Mucosa of descending colon (tissue), 3 donors: ENCODE results near the gene COA1. TPM values are rescaled to one million over a fixed set of nuclear protein-coding genes. Genes with fewer than 3 reads are reported as not detected.
"Not testable (repeated sequence)": the region's sequence is repeated elsewhere in the genome, so short reads cannot be mapped to it uniquely, and the experiment has no call there.

ENCODE experiments used
- ATAC-seq: fragments of 200-7000 bp; cut with Tn5 transposase; one replicate; pipeline ENCODE4 v1.9.1; 2020; ENCODE audit warnings: mild to moderate bottlenecking, moderate library complexity
- DNase-seq, 3 donors: peaks; one replicate each; pipeline ENCODE4 v3.0.0-alpha.2; 2020
- H3K36me3 ChIP-seq: fragments of 200-600 bp; one replicate; pipeline ENCODE4 v1.8.0; 2021; ENCODE audit warnings: low read depth, mild to moderate bottlenecking
- H3K4me1 ChIP-seq: fragments of 200-600 bp; one replicate; pipeline ENCODE4 v1.8.0; 2021; ENCODE audit warnings: low read depth, mild to moderate bottlenecking
- H3K4me3 ChIP-seq: fragments of 200-600 bp; one replicate; pipeline ENCODE4 v1.8.0; 2021; ENCODE audit warnings: mild to moderate bottlenecking
- H3K9me3 ChIP-seq: fragments of 200-600 bp; one replicate; pipeline ENCODE4 v1.8.0; 2021; ENCODE audit warnings: mild to moderate bottlenecking
- intact Hi-C, 2 donors: fragments of 100-400 bp; cut with DNase I in 1 of 2; cut with micrococcal nuclease in 1 of 2; formaldehyde crosslinking; loops; one replicate each; pipeline versions ENCODE4 v1.11.0 to v1.11.1; 2022; cut with DNase I, micrococcal nuclease
- total RNA-seq, 3 donors: library from RNA; stranded (reverse); fragmentation: NEBNext Ultra II Directional in 2 of 3; extraction: Animal tissue kit (Norgen Biotek cat#: 25700) in 2 of 3; gene quantifications; one replicate each; pipeline versions ENCODE4 v1.2.1 to v1.2.4, GENCODE V29; 2021 to 2023
- TF ChIP-seq, protein P1 (sequence below): fragments of 200-600 bp; IDR thresholded peaks from one replicate; pipeline ENCODE4 v1.8.0; 2022; ENCODE audit warnings: antibody characterized with exemption, mild to moderate bottlenecking
- donor health status: DM: no; HTN: no; CAD: no; lungs with moderate emphysema.
- donor health status: DM: no; HTN: no; CAD: no.
- donor health status: DM: no; HTN: yes; CAD: no.

COA1 gene
- total RNA-seq, 3 donors from 2014 or later, result 35.1 to 42.1 (median 38.8) TPM

DNA sequence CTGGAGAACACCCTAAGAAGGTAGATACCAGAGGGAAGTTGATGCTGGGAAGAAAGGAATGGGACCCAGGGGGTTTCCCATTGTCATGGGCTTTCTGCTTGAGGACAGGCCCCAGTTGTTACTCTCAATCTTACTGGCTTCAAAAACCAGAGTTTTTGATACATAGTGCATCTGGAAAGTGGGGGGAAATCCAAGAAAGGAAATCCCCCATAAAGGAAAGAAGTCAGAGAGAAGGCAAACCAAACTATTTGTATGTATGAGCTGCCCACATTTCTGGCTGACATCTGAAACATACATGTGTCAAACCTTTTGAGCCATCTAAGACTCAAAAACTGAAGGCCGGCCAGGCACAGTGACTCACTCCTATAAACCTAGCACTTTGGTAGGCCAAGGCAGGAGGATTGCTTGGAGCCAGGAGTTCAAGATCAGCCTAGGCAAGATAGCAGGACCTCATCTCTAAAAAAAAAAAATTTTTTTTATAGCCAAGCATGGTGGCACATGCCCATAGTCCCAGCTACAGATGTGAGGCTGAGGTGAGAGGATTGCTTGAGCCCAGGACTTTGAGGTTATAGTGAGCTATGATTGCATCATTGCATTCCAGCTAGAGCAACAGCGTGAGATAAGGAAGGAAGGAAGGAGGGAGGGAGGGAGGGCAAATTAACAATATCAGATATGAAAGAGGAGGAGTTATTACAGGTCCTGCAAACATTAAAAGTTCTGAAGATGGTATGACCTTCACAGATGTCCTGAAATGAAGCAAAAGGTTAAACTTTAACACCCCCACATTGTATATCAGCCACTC is 6.7 kb upstream of the COA1 start:
- ATAC-seq, result no peak
- intact Hi-C loops, result no loop called here
- no peaks in the 10 kb centered on the region for H3K4me1 ChIP-seq
- no peaks in the 10 kb centered on the region for H3K36me3 ChIP-seq
- TF ChIP-seq, protein P1, sequence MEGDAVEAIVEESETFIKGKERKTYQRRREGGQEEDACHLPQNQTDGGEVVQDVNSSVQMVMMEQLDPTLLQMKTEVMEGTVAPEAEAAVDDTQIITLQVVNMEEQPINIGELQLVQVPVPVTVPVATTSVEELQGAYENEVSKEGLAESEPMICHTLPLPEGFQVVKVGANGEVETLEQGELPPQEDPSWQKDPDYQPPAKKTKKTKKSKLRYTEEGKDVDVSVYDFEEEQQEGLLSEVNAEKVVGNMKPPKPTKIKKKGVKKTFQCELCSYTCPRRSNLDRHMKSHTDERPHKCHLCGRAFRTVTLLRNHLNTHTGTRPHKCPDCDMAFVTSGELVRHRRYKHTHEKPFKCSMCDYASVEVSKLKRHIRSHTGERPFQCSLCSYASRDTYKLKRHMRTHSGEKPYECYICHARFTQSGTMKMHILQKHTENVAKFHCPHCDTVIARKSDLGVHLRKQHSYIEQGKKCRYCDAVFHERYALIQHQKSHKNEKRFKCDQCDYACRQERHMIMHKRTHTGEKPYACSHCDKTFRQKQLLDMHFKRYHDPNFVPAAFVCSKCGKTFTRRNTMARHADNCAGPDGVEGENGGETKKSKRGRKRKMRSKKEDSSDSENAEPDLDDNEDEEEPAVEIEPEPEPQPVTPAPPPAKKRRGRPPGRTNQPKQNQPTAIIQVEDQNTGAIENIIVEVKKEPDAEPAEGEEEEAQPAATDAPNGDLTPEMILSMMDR, result no peak
- H3K9me3 ChIP-seq, result no peaks in the 10 kb centered on the region
- no peak for DNase-seq
- no peak overlapping the region for H3K4me3 ChIP-seq

- no peak for ATAC-seq
- H3K9me3 ChIP-seq, result no peaks in the 10 kb centered on the region
- no peaks in the 10 kb centered on the region for H3K36me3 ChIP-seq
- DNase-seq, result no peak
- intact Hi-C loops, result no loop called here
- TF ChIP-seq, protein P1, result no peak
- H3K4me3 ChIP-seq, result no peak overlapping the region
- H3K4me1 ChIP-seq, result no peaks in the 10 kb centered on the region
Measured at GRCh38 chr7:43735403-43735801, 6.1 kb upstream of the COA1 start.

- ATAC-seq, H3K36me3 ChIP-seq, H3K4me1 ChIP-seq, H3K4me3 ChIP-seq, intact Hi-C loops, DNase-seq, H3K9me3 ChIP-seq: not testable (repeated sequence)
Measured at GRCh38 chr7:43734575-43735332, 5.4 kb upstream of the COA1 start.

GRCh38 chr7:43731494-43731893 is 2.2 kb upstream of the COA1 start:
- H3K4me3 ChIP-seq, ATAC-seq, H3K4me1 ChIP-seq, H3K36me3 ChIP-seq, H3K9me3 ChIP-seq, intact Hi-C loops, DNase-seq: not testable (repeated sequence)

GRCh38 chr7:43729924-43730248 is 563 bp upstream of the COA1 start:
- no peaks in the 10 kb centered on the region for H3K4me1 ChIP-seq
- ATAC-seq (no peak), DNase-seq (no peak)
- intact Hi-C loops, result loop anchor here (10.0 kb wide), 1 partner anchor 105 kb away; no protein-coding TSS in a partner anchor
- H3K4me3 ChIP-seq, result peak overlapping the region; percentile 64
- no peaks in the 10 kb centered on the region for H3K9me3 ChIP-seq
- TF ChIP-seq, protein P1, result no peak
- H3K36me3 ChIP-seq, result no peaks in the 10 kb centered on the region

DNA sequence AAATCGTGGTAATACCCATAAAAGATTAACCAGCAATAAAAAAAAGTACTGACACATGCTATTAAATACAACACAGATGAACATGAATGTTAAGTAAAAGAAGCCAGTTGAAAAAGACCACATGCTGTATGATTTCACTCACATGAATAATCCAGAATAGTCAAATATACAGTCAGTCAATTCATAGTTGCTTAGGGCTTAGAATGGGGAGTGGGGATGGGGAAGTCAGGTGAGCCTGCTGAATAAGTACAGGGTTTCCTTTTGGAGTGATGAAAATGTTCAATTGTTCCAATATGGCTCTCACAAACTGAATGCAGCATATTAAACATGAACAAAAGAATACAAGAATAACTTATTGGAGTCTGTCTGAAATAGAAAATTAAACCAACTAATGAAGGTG is 1.8 kb downstream of the COA1 start:
- Histone ChIP-seq H3K9me3 (no peaks in the 10 kb centered on the region), H3K36me3 (no peaks in the 10 kb centered on the region), H3K4me1 (no peaks in the 10 kb centered on the region), H3K4me3 (no peak overlapping the region)
- intact Hi-C loops, result loop anchor here (10.0 kb wide), 1 partner anchor 107 kb away; no protein-coding TSS in a partner anchor
- TF ChIP-seq, protein P1, result no peak
- ATAC-seq (no peak), DNase-seq (no peak)
